Measurements from ENCODE around the gene NUCKS1.

NUCKS1 gene

GRCh38 chr1:205693421-205693991, 56.5 kb downstream of the NUCKS1 start:
- DNase-seq: no peak

DNA sequence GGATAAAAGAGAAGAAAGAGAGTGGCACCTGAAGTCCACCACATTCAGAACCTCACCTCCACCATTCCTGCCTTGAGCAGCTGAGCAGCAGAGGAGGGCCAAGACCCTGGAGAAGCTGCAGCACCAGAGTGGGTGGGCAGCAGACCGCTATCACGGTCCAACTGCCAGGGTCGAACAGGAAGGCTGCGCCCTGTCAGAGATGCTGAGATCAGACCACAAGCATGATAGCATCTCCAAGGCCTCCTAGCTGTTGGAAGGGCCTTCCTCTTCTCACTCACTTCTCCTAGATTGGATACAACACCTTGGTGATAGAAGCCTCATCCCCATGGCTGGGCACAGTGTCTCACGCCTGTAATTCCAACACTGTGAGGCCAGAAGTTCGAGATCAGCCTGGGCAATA, 57.6 kb downstream of the NUCKS1 start:
- DNase-seq: no peak

- DNase-seq: no peak
Measured at GRCh38 chr1:205690122-205690756, 59.7 kb downstream of the NUCKS1 start.

GRCh38 chr1:205689479-205689878, 60.5 kb downstream of the NUCKS1 start:
- no peak for DNase-seq

GRCh38 chr1:205688171-205689080, 61.6 kb downstream of the NUCKS1 start:
- DNase-seq: no peak

- no peak for DNase-seq
Measured at GRCh38 chr1:205687242-205687641, 62.7 kb downstream of the NUCKS1 start.

DNA sequence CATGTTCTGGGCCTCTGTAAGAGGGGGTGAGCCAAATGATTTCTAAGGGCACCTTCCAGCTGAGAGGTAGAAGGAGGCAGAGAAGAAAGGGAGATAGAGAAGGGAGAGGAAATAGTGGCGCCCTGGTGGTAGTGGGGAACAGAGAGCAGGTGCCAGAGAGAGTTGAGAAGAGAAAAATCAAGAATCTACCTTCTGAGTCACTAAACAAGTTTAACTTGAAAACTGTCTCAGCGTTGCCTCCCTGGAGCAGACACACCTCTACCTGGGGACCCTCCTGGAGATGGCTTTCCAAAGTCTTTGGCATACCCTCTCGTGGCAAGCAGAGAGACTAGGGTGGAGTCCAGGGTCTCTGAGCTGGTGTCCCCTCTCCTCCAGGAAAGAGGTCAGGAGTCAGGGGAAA, 68.6 kb downstream of the NUCKS1 start:
- no peak for DNase-seq

DNA sequence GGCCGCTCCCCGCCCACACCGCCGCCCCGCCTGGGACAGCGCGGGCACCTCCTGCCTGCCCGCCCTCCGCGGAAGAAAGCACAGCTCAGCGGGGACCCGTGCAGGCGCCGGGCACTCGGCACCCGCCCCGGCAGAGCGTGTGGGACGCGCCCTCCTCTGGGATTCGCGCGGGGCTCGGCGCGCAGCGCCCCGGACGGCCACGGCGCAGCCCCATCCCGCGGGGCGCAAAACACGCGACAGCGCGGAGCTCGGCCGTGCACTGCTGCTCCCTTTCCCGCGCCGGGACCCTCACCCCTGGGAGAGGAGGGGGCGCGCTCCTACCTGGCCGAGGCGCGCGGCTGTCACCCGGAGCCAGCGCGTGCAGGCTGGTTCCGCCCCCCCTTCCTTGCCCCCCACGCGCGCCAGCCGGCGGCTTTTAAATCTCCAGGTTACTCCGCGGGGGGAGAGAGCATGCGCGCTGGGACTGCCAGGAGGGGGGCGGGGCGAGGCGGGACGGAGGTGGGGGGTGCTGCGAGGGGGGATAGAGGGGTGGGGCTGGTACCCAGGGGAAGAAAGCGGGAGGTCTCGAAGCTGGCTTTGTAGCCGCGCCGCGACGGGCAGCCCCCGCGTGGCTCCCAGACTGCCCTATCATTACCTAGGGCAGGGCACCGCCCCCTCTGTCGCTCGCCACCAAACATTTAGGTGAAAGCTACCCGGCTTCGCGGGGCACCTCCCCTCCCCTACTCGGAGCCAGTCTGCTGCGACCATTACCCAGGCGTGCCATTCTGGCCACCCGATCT, 69.7 kb downstream of the NUCKS1 start, which contains the start of gene SLC45A3:
Gene SLC45A3, minus strand, starts transcription at position 437 of the 779 bp plus-strand sequence. CDS start 15,853 bp downstream, outside the sequence.
- DNase-seq: peak; percentile 28

DNA sequence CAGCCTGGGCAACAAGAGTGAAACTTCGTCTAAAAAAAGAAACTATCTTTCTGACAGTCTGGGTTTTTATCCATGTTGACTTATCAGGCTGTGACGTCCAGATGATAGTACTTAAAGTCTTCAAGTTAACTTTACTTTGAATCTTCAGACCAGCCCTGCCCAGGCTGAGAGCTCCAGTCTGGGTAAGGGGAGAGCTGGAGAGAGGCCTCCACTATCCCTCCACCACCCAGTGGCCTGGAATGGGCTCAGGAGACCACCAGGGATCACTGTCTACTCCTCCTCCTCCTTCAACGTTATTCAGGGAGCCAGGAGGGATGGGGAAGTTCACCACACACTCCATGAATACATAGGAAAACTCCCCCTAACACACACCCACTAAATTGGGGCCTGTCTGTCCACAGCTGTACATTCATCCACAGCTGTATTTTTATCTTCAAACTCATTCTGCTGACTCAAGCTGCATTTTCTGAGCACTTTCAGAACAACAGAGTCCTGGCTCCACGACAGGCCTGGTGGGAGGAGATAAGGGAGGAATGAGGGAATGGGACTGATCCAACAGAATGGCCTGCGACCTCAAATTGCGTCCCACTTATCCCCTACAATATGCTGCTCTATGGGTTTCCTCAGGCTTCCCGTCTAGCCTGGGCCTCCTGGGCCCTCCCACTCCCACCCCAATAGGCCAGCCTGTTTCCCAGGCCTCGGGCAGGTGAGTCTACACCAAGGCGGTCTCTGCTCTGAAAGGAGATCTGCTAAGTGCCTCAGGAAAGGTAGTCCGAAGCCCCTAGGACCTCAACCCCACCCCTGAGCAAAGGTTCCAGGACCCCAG, 71.5 kb downstream of the NUCKS1 start:
- DNase-seq: no peak

- no peak for DNase-seq
Measured at GRCh38 chr1:205677167-205677566, 72.8 kb downstream of the NUCKS1 start.

- DNase-seq: no peak
Measured at GRCh38 chr1:205676597-205676996, 73.4 kb downstream of the NUCKS1 start.

- DNase-seq: no peak
Measured at GRCh38 chr1:205676002-205676401, 74.0 kb downstream of the NUCKS1 start.

- no peak for DNase-seq
Measured at GRCh38 chr1:205675247-205675646, 74.7 kb downstream of the NUCKS1 start.

- no peak for DNase-seq
Measured at GRCh38 chr1:205672970-205673369, 77.0 kb downstream of the NUCKS1 start.

DNA sequence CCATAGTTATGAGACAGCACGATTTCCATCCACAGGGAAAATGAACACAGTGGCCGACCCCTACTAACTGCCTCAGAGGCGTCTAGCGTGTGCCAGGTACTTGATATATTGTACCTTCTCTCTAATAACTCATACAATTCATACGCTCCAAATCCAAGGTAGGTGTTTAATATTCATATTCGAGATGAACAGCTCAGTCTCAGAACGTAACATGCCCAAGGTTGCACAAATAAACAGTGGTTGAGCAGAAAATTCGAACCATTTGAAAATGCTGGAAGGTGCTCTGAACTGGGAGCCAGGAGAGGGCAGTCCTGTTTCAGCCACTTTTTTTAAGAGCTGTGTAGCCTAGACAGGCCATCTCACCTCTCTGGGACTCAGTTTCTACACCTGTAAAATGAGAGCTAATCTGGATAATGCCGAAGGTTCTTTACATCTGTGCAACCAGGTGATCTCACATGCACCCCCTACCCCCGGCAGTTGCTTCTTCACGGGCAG, 77.5 kb downstream of the NUCKS1 start:
- no peak for DNase-seq

DNA sequence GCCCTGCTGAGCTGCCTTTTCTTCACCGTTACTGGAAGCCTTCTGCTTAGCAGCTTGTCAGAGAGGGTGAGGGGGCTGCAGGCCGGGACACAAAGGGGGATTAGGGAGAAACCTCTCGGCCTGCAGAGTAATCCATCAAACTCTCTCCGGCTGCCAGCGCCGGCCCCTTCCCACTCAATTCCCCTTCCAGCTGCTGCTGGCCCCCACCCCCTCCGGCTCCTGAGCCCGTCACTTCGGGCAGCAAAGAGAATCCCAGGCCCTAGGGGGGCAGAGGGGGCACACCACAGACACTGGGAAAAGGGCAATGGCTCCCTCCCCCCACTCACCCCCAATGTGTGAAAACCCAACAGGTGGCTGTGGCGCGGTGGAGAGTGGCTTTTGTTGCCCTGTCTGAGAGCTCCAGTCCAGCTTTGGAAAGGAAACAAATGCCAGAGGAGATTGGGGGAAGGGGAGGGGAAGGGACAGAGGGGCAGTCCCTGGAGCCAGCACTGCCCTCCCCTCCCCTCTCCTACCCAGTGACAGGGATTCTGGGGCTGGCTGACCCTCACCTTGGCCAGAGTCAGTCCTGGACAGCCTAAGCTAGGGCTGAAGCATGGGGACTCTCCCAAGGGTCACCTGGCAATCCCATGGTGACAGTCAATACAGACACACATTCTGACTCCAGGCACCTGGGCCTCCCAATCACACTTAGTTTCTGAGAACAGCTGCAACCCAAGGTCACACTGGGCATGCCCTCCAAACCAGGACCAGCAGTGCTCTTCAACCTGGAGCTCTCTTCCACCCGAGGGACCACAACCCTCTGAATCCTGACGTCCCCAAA, 79.2 kb downstream of the NUCKS1 start:
- DNase-seq: no peak

DNA sequence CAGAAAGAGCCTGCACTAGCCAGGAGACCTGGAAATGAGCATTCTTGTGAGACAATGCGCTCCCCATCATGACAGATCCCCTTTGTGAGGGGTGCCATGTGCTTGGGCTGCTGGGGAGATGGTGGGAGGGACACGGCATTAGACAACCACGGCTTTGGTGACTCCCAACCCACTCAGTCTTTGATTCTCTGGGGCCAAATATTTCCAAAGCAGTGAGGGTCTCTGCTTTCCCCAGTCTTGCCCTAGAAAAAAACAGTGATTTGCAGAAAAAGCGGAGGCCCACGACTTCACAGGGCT, 79.9 kb downstream of the NUCKS1 start:
- DNase-seq: no peak

- DNase-seq: no peak
Measured at GRCh38 chr1:205669341-205670149, 80.4 kb downstream of the NUCKS1 start.

GRCh38 chr1:205668951-205669340, 81.0 kb downstream of the NUCKS1 start:
- no peak for DNase-seq

DNA sequence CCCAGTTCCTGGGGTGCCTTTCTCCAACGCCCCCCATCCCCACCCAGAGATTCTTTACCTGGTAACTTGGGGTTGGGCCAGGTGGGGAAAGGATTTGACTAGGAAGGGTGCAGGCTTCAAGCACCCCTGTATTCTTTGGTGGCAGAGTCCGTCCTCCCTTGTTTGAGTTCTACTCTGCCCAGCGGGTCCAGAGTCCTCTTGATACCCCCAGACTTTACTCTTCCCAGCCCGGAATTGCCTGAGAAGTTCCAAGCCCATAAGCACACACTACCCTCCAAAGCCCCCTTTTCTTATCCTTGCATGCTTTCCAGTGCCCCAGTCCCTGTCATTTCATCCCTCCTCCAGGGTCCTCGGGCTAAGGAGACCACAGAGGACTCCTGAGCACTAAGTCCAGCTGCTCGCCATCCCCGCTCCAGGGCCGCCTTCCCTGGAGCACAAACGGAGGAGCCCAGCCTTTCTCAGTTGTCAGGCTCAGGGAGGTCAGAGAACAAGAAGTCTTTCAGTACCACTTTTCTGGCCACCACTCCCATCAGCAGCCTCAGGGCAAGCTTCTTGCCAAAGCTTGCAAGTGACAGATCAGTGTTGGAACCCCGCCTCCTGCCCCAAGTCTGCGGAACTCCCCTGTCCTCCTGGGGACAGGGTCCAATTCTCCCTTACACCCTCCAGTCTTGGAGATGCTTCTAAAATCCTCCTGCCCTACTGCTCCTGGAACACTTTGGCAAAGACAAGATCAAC, 81.9 kb downstream of the NUCKS1 start:
- DNase-seq: no peak

Measured in NCI-H1436 treated with DMSO at 0.1 percent for 48 hours (cell line).